SK-N-SH (cell line): ENCODE data around the gene GUCA1C. TPM values are rescaled to one million over a fixed set of nuclear protein-coding genes. Genes with fewer than 3 reads are reported as not detected.

Source experiments
- CTCF ChIA-PET: fragments of 300-600, 350-600 bp; formaldehyde crosslinking; extraction: SDS; loops from one replicate; lab custom pipeline; 2021; lab: Yijun Ruan, JAX
- POLR2A ChIA-PET: fragments of 350-600 bp; sonication (Branson Sonifier 250); formaldehyde crosslinking; extraction: SDS; loops from one replicate; lab custom pipeline; 2020; ENCODE audit warnings: antibody characterized with exemption, inconsistent platforms; lab: Yijun Ruan, JAX
- DNase-seq: peaks from one replicate; pipeline ENCODE4 v3.0.0; 2012
- H2AFZ ChIP-seq: fragments of 200-600 bp; sonication (generic); 2 replicates; pipeline ENCODE4 v1.8.1; 2016; ENCODE audit warnings: antibody characterized with exemption, mild to moderate bottlenecking, low read depth
- H3F3A ChIP-seq: fragments of 200-600 bp; sonication (generic); replicated peaks from 2 replicates; pipeline ENCODE3; 2016; ENCODE audit warnings: antibody characterized with exemption, mild to moderate bottlenecking; ENCODE audit not compliant: insufficient read depth
- H3K27ac ChIP-seq, 2 experiments: fragments of 200-500 bp in 1 of 2; fragments of 200-600 bp in 1 of 2; sonication (Bioruptor generic) in 1 of 2; sonication (generic), shearing (Covaris generic) in 1 of 2; 2 replicates each; pipeline versions ENCODE4 v1.5.1 to v1.6.1; 2014 to 2016; ENCODE audit warnings: low read depth in 2 of 2, inconsistent platforms in 1 of 2, low read length in 1 of 2, mild to moderate bottlenecking in 1 of 2, mixed read lengths in 1 of 2
- H3K27me3 ChIP-seq: fragments of 200-600 bp; sonication (generic), shearing (Covaris generic); 2 replicates; pipeline ENCODE4 v1.6.1; 2016; ENCODE audit warnings: mixed run types; ENCODE audit not compliant: insufficient read depth
- H3K36me3 ChIP-seq, 2 experiments: fragments of 200-500 bp in 1 of 2; fragments of 200-600 bp in 1 of 2; sonication (Bioruptor generic) in 1 of 2; sonication (generic) in 1 of 2; replicated peaks in 1 of 2; 2 replicates each; pipeline versions ENCODE3 to v1.5.1; 2014 to 2016; ENCODE audit warnings: low read length in 1 of 2, mild to moderate bottlenecking in 1 of 2; ENCODE audit not compliant: insufficient read depth in 2 of 2, control insufficient read depth in 1 of 2
- H3K4me1 ChIP-seq, 2 experiments: fragments of 200-500 bp in 1 of 2; fragments of 200-600 bp in 1 of 2; sonication (Bioruptor generic) in 1 of 2; sonication (generic), shearing (Covaris generic) in 1 of 2; 2 replicates each; pipeline versions ENCODE4 v1.5.1 to v1.6.1; 2014 to 2016; ENCODE audit warnings: low read depth in 1 of 2, low read length in 1 of 2, mixed run types in 1 of 2; ENCODE audit not compliant: insufficient read depth in 2 of 2, control insufficient read depth in 1 of 2
- H3K4me2 ChIP-seq: fragments of 200-600 bp; sonication (generic), shearing (Covaris generic); 2 replicates; pipeline ENCODE4 v1.6.1; 2017; ENCODE audit warnings: mixed run types
- H3K4me3 ChIP-seq, 2 experiments: fragments of 200-500 bp in 1 of 2; fragments of 200-600 bp in 1 of 2; sonication (Bioruptor generic) in 1 of 2; sonication (generic), shearing (Covaris generic) in 1 of 2; 2 replicates each; pipeline versions ENCODE4 v1.5.1 to v1.8.1; 2014 to 2016; ENCODE audit warnings: low read depth in 2 of 2, inconsistent platforms in 1 of 2, low read length in 1 of 2, mild to moderate bottlenecking in 1 of 2, mixed read lengths in 1 of 2, moderate library complexity in 1 of 2
- H3K79me2 ChIP-seq: fragments of 200-600 bp; sonication (generic); 2 replicates; pipeline ENCODE4 v1.8.1; 2017; ENCODE audit warnings: mild to moderate bottlenecking; ENCODE audit not compliant: insufficient read depth
- H3K9ac ChIP-seq: fragments of 200-600 bp; sonication (generic); 2 replicates; pipeline ENCODE4 v1.6.1; 2017; ENCODE audit warnings: mixed run types
- H3K9me2 ChIP-seq: fragments of 200-600 bp; sonication (generic); 2 replicates; pipeline ENCODE4 v1.6.1; 2017; ENCODE audit warnings: mixed run types
- H3K9me3 ChIP-seq: fragments of 200-600 bp; sonication (generic); 2 replicates; pipeline ENCODE4 v1.6.1; 2017; ENCODE audit warnings: mixed run types, mild to moderate bottlenecking, moderate library complexity
- H4K20me1 ChIP-seq: fragments of 200-600 bp; sonication (generic); 2 replicates; pipeline ENCODE4 v1.6.1; 2017; ENCODE audit warnings: mild to moderate bottlenecking, mixed run types; ENCODE audit not compliant: insufficient read depth
- ELF1 ChIP-seq: IDR thresholded peaks from 2 replicates; pipeline ENCODE4 v1.4.0; 2012
- EZH2phosphoT487 ChIP-seq: fragments of 200-600 bp; sonication (generic); IDR thresholded peaks from 2 replicates; pipeline ENCODE4 v1.6.1; 2017; ENCODE audit warnings: low read depth, mixed run types, mild to moderate bottlenecking, antibody characterized with exemption, moderate library complexity, borderline replicate concordance
- FOXJ3 ChIP-seq: sonication (generic); formaldehyde crosslinking; IDR thresholded peaks from 2 replicates; pipeline ENCODE4 v1.5.1; 2020; ENCODE audit warnings: mild to moderate bottlenecking, missing genetic modification reagents
- IRF3 ChIP-seq: fragments of 150-350 bp; IDR thresholded peaks from 2 replicates; pipeline ENCODE4 v1.6.1; 2016; ENCODE audit warnings: mild to moderate bottlenecking, low read depth, low read length
- JUND ChIP-seq: IDR thresholded peaks from 2 replicates; pipeline ENCODE4 v1.4.0; 2012
- MAX ChIP-seq: IDR thresholded peaks from 2 replicates; pipeline ENCODE4 v1.4.0; 2012; ENCODE audit warnings: low read depth
- MEF2A ChIP-seq: IDR thresholded peaks from 2 replicates; pipeline ENCODE4 v1.4.0; 2012; ENCODE audit warnings: low read depth, borderline replicate concordance
- MXI1 ChIP-seq: IDR thresholded peaks from 2 replicates; pipeline ENCODE4 v1.6.1; 2012; ENCODE audit warnings: mild to moderate bottlenecking, low read depth, low read length, improper control_type of control experiment
- NFIC ChIP-seq: IDR thresholded peaks from 2 replicates; pipeline ENCODE4 v1.4.0; 2012; ENCODE audit warnings: borderline replicate concordance
- PBX3 ChIP-seq: IDR thresholded peaks from 2 replicates; pipeline ENCODE4; 2012
- POLR2AphosphoS5 ChIP-seq: IDR thresholded peaks from 2 replicates; pipeline ENCODE4 v1.6.1; 2012; ENCODE audit warnings: low read depth, low read length
- RCOR1 ChIP-seq: fragments of 150-350 bp; IDR thresholded peaks from 2 replicates; pipeline ENCODE4 v1.6.1; 2017; ENCODE audit warnings: antibody characterized with exemption, low read length
- RFX5 ChIP-seq: IDR thresholded peaks from 2 replicates; pipeline ENCODE4 v1.6.1; 2012; ENCODE audit warnings: mild to moderate bottlenecking, improper control_type of control experiment, low read length
- TAF1 ChIP-seq: IDR thresholded peaks from 2 replicates; pipeline ENCODE4 v1.6.1; 2012; ENCODE audit warnings: low read depth, mild to moderate bottlenecking, low read length, moderate library complexity, borderline replicate concordance
- TCF12 ChIP-seq: IDR thresholded peaks from 2 replicates; pipeline ENCODE4 v1.4.0; 2012
- TEAD4 ChIP-seq: IDR thresholded peaks from 2 replicates; pipeline ENCODE4 v1.4.0; 2012; ENCODE audit warnings: mild to moderate bottlenecking, borderline replicate concordance; ENCODE audit not compliant: insufficient read depth
- USF1 ChIP-seq: IDR thresholded peaks from 2 replicates; pipeline ENCODE4 v1.4.0; 2012; ENCODE audit warnings: low read depth, borderline replicate concordance
- USF2 ChIP-seq: fragments of 150-350 bp; IDR thresholded peaks from 2 replicates; pipeline ENCODE4 v1.6.1; 2017; ENCODE audit warnings: antibody characterized with exemption, low read length, low read depth, borderline replicate concordance
- YY1 ChIP-seq: IDR thresholded peaks from 2 replicates; pipeline ENCODE4 v1.4.0; 2012; ENCODE audit warnings: low read depth, mild to moderate bottlenecking
- WGBS: methylation state at CpG from one replicate; pipeline ENCODE4 v1.1.6; 2017; ENCODE audit warnings: low lambda C conversion rate; 5-methylcytosine and 5-hydroxymethylcytosine counted together
- polyA plus RNA-seq, 3 experiments: library from polyadenylated mRNA; depleted of rRNA; stranded (reverse); fragments of >200 nt; gene quantifications; 2 replicates each; pipeline ENCODE4 v1.2.3, GENCODE V29; 2012

GUCA1C gene
- polyA plus RNA-seq, 1 of the 3 experiments (the other 2 are of a cell fraction), result not detected

GRCh38 chr3:108951820-108952501 is 1.7 kb downstream of the GUCA1C start:
- no peaks in the 10 kb centered on the region for H3K9me2 ChIP-seq
- no peak overlapping the region for H3K9ac ChIP-seq
- CTCF ChIA-PET, result interaction anchor here (0.8 kb wide), 1 partner anchor 37 kb away, joined by 4 read pairs; no protein-coding TSS in a partner anchor
- TF ChIP-seq ELF1, result no peak
- TF ChIP-seq PBX3, result no peak
- no peak for TF ChIP-seq TEAD4
- TF ChIP-seq MXI1, result no peak
- TF ChIP-seq, all 33 proteins: peak for 0
- no peaks in the 10 kb centered on the region for H3K36me3 ChIP-seq
- H2AFZ ChIP-seq, result no peak overlapping the region
- no peak overlapping the region for H3K4me2 ChIP-seq
- H3K4me1 ChIP-seq, result peaks cover 0 to 5% of the 10 kb centered on the region in 2 experiments; a peak in 1 of 4 replicates
- H4K20me1 ChIP-seq, result no peaks in the 10 kb centered on the region
- no peaks in the 10 kb centered on the region for H3K79me2 ChIP-seq
- no peak overlapping the region for H3K4me3 ChIP-seq
- WGBS, result 79% methylated on average over 7 of the region's 7 CpGs
- no peak overlapping the region for H3K27ac ChIP-seq
- POLR2A ChIA-PET, result no interaction called here
- H3F3A ChIP-seq, result peaks cover 6% of the 10 kb centered on the region
- DNase-seq, result no peak
- H3K27me3 ChIP-seq, result no peaks in the 10 kb centered on the region
- H3K9me3 ChIP-seq, result no peaks in the 10 kb centered on the region

GRCh38 chr3:108947855-108948254 is 5.8 kb downstream of the GUCA1C start:
- ChIA-PET CTCF (interaction anchor here (0.8 kb wide), 1 partner anchor 11 kb away, joined by 3 read pairs; no protein-coding TSS in a partner anchor), POLR2A (no interaction called here)

More at GRCh38 chr3:108947855-108948254, 5.8 kb downstream of the GUCA1C start:
- TF ChIP-seq IRF3 (no peak), TCF12 (no peak), MEF2A (no peak), MAX (no peak), USF1 (no peak), YY1 (no peak), FOXJ3 (CRISPR knock-in tag) (no peak), POLR2AphosphoS5 (no peak), EZH2phosphoT487 (no peak), JUND (no peak), NFIC (no peak), RFX5 (no peak), RCOR1 (no peak), USF2 (no peak), TAF1 (no peak), PBX3 (no peak)
- Histone ChIP-seq H3F3A (peaks cover under 1% of the 10 kb centered on the region), H3K27ac (no peak overlapping the region), H3K4me1 (0 out of 4 replicates have a peak, but pooled peaks cover 0 to 10% of the 10 kb centered on the region in 2 experiments), H3K9me2 (no peaks in the 10 kb centered on the region), H2AFZ (no peak overlapping the region), H3K27me3 (no peaks in the 10 kb centered on the region), H4K20me1 (no peaks in the 10 kb centered on the region), H3K4me2 (no peak overlapping the region), H3K36me3 (no peaks in the 10 kb centered on the region), H3K79me2 (no peaks in the 10 kb centered on the region), H3K4me3 (no peak overlapping the region), H3K9ac (no peak overlapping the region), H3K9me3 (no peaks in the 10 kb centered on the region)
- WGBS, result 48% methylated on average over 2 of the region's 2 CpGs
- DNase-seq, result no peak
